ENCODE results near the gene ARHGEF25.
"Not testable (repeated sequence)": the region's sequence is repeated elsewhere in the genome, so short reads cannot be mapped to it uniquely, and the experiment has no call there.

ARHGEF25 gene

GRCh38 chr12:57611108-57611826, at the start of gene ARHGEF25:
Gene ARHGEF25, plus strand, starts transcription at chr12:57611435. Its CDS starts 460 bp downstream, at chr12:57611895.
- H3K4me3 ChIP-seq (ENCODE audit: low read depth, low read length), result peak within 1 kb of the TSS; percentile 54

- H3K4me3 ChIP-seq (ENCODE audit: low read depth, low read length), result no peak overlapping the region
Measured at GRCh38 chr12:57563358-57563757, 47.9 kb upstream of the ARHGEF25 start.

GRCh38 chr12:57564178-57564740, 47.0 kb upstream of the ARHGEF25 start:
- no peak overlapping the region for H3K4me3 ChIP-seq (ENCODE audit: low read depth, low read length)

- H3K4me3 ChIP-seq (ENCODE audit: low read depth, low read length), result no peak overlapping the region
Measured at GRCh38 chr12:57568838-57569237, 42.4 kb upstream of the ARHGEF25 start.

- no peak overlapping the region for H3K4me3 ChIP-seq (ENCODE audit: low read depth, low read length)
Measured at GRCh38 chr12:57569858-57570257, 41.4 kb upstream of the ARHGEF25 start.

GRCh38 chr12:57570438-57570837, 40.8 kb upstream of the ARHGEF25 start:
- H3K4me3 ChIP-seq (ENCODE audit: low read depth, low read length), result not testable (repeated sequence)

GRCh38 chr12:57571926-57572762, 39.1 kb upstream of the ARHGEF25 start:
- no peak overlapping the region for H3K4me3 ChIP-seq (ENCODE audit: low read depth, low read length)

GRCh38 chr12:57574795-57575194, 36.4 kb upstream of the ARHGEF25 start:
- no peak overlapping the region for H3K4me3 ChIP-seq (ENCODE audit: low read depth, low read length)

- H3K4me3 ChIP-seq (ENCODE audit: low read depth, low read length), result no peak overlapping the region
Measured at GRCh38 chr12:57575771-57576612, 35.2 kb upstream of the ARHGEF25 start.

GRCh38 chr12:57576613-57577160, 34.5 kb upstream of the ARHGEF25 start:
- H3K4me3 ChIP-seq (ENCODE audit: low read depth, low read length), result no peak overlapping the region

- no peak overlapping the region for H3K4me3 ChIP-seq (ENCODE audit: low read depth, low read length)
Measured at GRCh38 chr12:57577981-57578758, 33.1 kb upstream of the ARHGEF25 start.

GRCh38 chr12:57579011-57579410, 32.2 kb upstream of the ARHGEF25 start:
- no peak overlapping the region for H3K4me3 ChIP-seq (ENCODE audit: low read depth, low read length)

- no peak overlapping the region for H3K4me3 ChIP-seq (ENCODE audit: low read depth, low read length)
Measured at GRCh38 chr12:57579677-57580465, 31.4 kb upstream of the ARHGEF25 start.

- no peak overlapping the region for H3K4me3 ChIP-seq (ENCODE audit: low read depth, low read length)
Measured at GRCh38 chr12:57580466-57580795, 30.8 kb upstream of the ARHGEF25 start.

GRCh38 chr12:57581802-57582201, 29.4 kb upstream of the ARHGEF25 start:
- no peak overlapping the region for H3K4me3 ChIP-seq (ENCODE audit: low read depth, low read length)

GRCh38 chr12:57582440-57582839, 28.8 kb upstream of the ARHGEF25 start:
- H3K4me3 ChIP-seq (ENCODE audit: low read depth, low read length), result no peak overlapping the region

GRCh38 chr12:57583008-57583831, 28.0 kb upstream of the ARHGEF25 start:
- no peak overlapping the region for H3K4me3 ChIP-seq (ENCODE audit: low read depth, low read length)

- H3K4me3 ChIP-seq (ENCODE audit: low read depth, low read length), result no peak overlapping the region
Measured at GRCh38 chr12:57584050-57584449, 27.2 kb upstream of the ARHGEF25 start.

Data from iPS-11a (cell line).